GM12878 (cell line): ENCODE measurements around the gene FOXK2. TPM values are rescaled to one million over a fixed set of nuclear protein-coding genes. Genes with fewer than 3 reads are reported as not detected.

Experiments used
- ATAC-seq: fragments of 200-7000 bp; cut with Tn5 transposase; 3 replicates; pipeline ENCODE4 v1.9.1; 2020; ENCODE audit warnings: mild to moderate bottlenecking, moderate library complexity
- BruUV-seq: library from RNA; stranded (reverse); fragments of 400-500 nt; replicated peaks from 2 replicates; lab custom pipeline; 2021; lab: Mats Ljungman, UMichigan
- CTCF ChIA-PET: fragments of 300-600 bp; sonication (Branson Sonifier 250); formaldehyde crosslinking; extraction: SDS; loops from one replicate; lab custom pipeline; 2021; ENCODE audit warnings: inconsistent platforms; lab: Yijun Ruan, JAX
- POLR2A ChIA-PET: fragments of 350-600 bp; formaldehyde crosslinking; extraction: SDS; loops from one replicate; lab custom pipeline; 2021; ENCODE audit warnings: inconsistent platforms; lab: Charles Lee
- RAD21 ChIA-PET: fragments of 300-600 bp; sonication (Branson Sonifier 250); formaldehyde crosslinking; loops from one replicate; lab custom pipeline; 2023; ENCODE audit warnings: antibody characterized with exemption; ENCODE audit not compliant: unreplicated experiment; lab: Charles Lee
- SMC1A ChIA-PET: fragments of 300-600 bp; sonication (Branson Sonifier 250); formaldehyde crosslinking; loops from one replicate; lab custom pipeline; 2023; ENCODE audit not compliant: unreplicated experiment, uncharacterized antibody; lab: Charles Lee
- DNase-seq: peaks from one replicate; pipeline ENCODE4 v3.0.0-alpha.2; 2011; ENCODE audit warnings: low read depth, low spot score
- FAIRE-seq: peaks from 3 replicates; lab custom pipeline; 2011; peaks lifted over from hg19 to GRCh38; lab: Jason Lieb, UNC
- H2AFZ ChIP-seq: 2 replicates; pipeline ENCODE4 v1.6.0; 2011; ENCODE audit warnings: low read depth, low read length, control low read depth; ENCODE audit not compliant: control insufficient read depth
- H3K27ac ChIP-seq: 2 replicates; pipeline ENCODE4 v1.5.1; 2011; ENCODE audit warnings: control low read depth; ENCODE audit not compliant: control insufficient read depth, insufficient read depth
- H3K27me3 ChIP-seq, 2 experiments: replicated peaks in 1 of 2; 2 replicates each; pipeline versions ENCODE4 v1.6.0 to v1.6.1; 2011; ENCODE audit warnings: low read length in 1 of 2; ENCODE audit not compliant: control insufficient read depth in 2 of 2, insufficient read depth in 2 of 2
- H3K36me3 ChIP-seq, 2 experiments: 2 replicates each; pipeline ENCODE4 v1.5.1; 2011; ENCODE audit warnings: low read length in 1 of 2; ENCODE audit not compliant: control insufficient read depth in 2 of 2, insufficient read depth in 2 of 2
- H3K4me1 ChIP-seq: 2 replicates; pipeline ENCODE4 v1.6.1; 2011; ENCODE audit warnings: mild to moderate bottlenecking, low read length, moderate library complexity, mixed read lengths; ENCODE audit not compliant: control insufficient read depth, insufficient read depth
- H3K4me2 ChIP-seq: 2 replicates; pipeline ENCODE4 v1.6.0; 2011; ENCODE audit warnings: control low read depth; ENCODE audit not compliant: control insufficient read depth, insufficient read depth
- H3K4me3 ChIP-seq: fragments of 200-600 bp; sonication (generic); 2 replicates; pipeline ENCODE4 v1.5.1; 2016
- H3K79me2 ChIP-seq: 2 replicates; pipeline ENCODE4 v1.6.0; 2011; ENCODE audit warnings: low read length; ENCODE audit not compliant: control insufficient read depth, insufficient read depth
- H3K9ac ChIP-seq: 2 replicates; pipeline ENCODE4 v1.8.0; 2011; ENCODE audit warnings: low read length, control low read depth, mixed read lengths; ENCODE audit not compliant: control insufficient read depth, insufficient read depth
- H3K9me3 ChIP-seq: replicated peaks from 3 replicates; pipeline ENCODE4 v1.5.1; 2011; ENCODE audit warnings: mild to moderate bottlenecking, low read length; ENCODE audit not compliant: control insufficient read depth, insufficient read depth
- H4K20me1 ChIP-seq: 2 replicates; pipeline ENCODE4 v1.6.0; 2011; ENCODE audit not compliant: control insufficient read depth, insufficient read depth
- CBFB ChIP-seq: IDR thresholded peaks from 2 replicates; pipeline ENCODE4 v1.6.1; 2016; ENCODE audit warnings: antibody characterized with exemption, low read depth
- CBX3 ChIP-seq: fragments of 200-600 bp; sonication (generic); IDR thresholded peaks from 2 replicates; pipeline ENCODE4 v1.6.1; 2016; ENCODE audit warnings: low read depth, borderline replicate concordance
- ETV6 ChIP-seq, 2 experiments: fragments of 450-650 bp in 1 of 2; IDR thresholded peaks in 1 of 2; conservative IDR thresholded peaks in 1 of 2; 2 replicates each; pipeline ENCODE4 v1.6.1; 2014; ENCODE audit warnings: antibody characterized with exemption in 1 of 2, borderline replicate concordance in 1 of 2, low read depth in 1 of 2, mild to moderate bottlenecking in 1 of 2, moderate library complexity in 1 of 2
- FOXK2 ChIP-seq: fragments of 450-650 bp; IDR thresholded peaks from 2 replicates; pipeline ENCODE4 v1.6.1; 2017; ENCODE audit warnings: mild to moderate bottlenecking, moderate library complexity
- IRF4 ChIP-seq: IDR thresholded peaks from 2 replicates; pipeline ENCODE4 v1.6.1; 2011; ENCODE audit warnings: low read depth, low read length
- NFXL1 ChIP-seq: fragments of 450-650 bp; IDR thresholded peaks from 2 replicates; pipeline ENCODE4 v1.6.1; 2017; ENCODE audit warnings: antibody characterized with exemption, mild to moderate bottlenecking, borderline replicate concordance
- NFYB ChIP-seq: IDR thresholded peaks from 2 replicates; pipeline ENCODE4 v1.6.1; 2011; ENCODE audit warnings: low read depth, mild to moderate bottlenecking, low read length, improper control_type of control experiment, moderate library complexity; ENCODE audit not compliant: insufficient read depth
- POLR2AphosphoS2 ChIP-seq: IDR thresholded peaks from 2 replicates; pipeline ENCODE4 v1.6.1; 2011; ENCODE audit warnings: low read depth, mild to moderate bottlenecking, low read length, improper control_type of control experiment, moderate library complexity
- SUPT20H ChIP-seq: IDR thresholded peaks from 2 replicates; pipeline ENCODE4 v1.6.1; 2011; ENCODE audit warnings: low read depth, mild to moderate bottlenecking, low read length, moderate library complexity, borderline replicate concordance; ENCODE audit not compliant: control insufficient read depth
- ZNF217 ChIP-seq: fragments of 450-650 bp; IDR thresholded peaks from 2 replicates; pipeline ENCODE4 v1.6.1; 2017; ENCODE audit warnings: antibody characterized with exemption, mild to moderate bottlenecking
- WGBS: methylation state at CpG from one replicate; pipeline ENCODE4 v1.1.6; 2016; ENCODE audit warnings: low lambda C conversion rate; ENCODE audit not compliant: insufficient replicate concordance, insufficient coverage; ENCODE audit errors: missing lambda C conversion rate; 5-methylcytosine and 5-hydroxymethylcytosine counted together
- in situ Hi-C: fragments of 300-500 bp; cut with MboI; formaldehyde crosslinking; loops from 9 replicates; pipeline ENCODE4 v1.14.3; 2018; ENCODE audit warnings: mixed read lengths
- intact Hi-C: fragments of 100-400 bp; cut with micrococcal nuclease; formaldehyde crosslinking; loops from one replicate; pipeline ENCODE4 v1.14.2; 2022; ENCODE audit not compliant: unreplicated experiment
- polyA plus RNA-seq, 11 experiments: library from polyadenylated mRNA; depleted of rRNA in 4 of 11; unstranded in 6 of 11; stranded (reverse) in 5 of 11; fragments of >200 nt; fragmentation: Nextera tagmentation in 4 of 11; fragmentation: Illumina TruSeq in 1 of 11; extraction: Ambion mirVana in 4 of 11; extraction: Trizol in 1 of 11; gene quantifications; 1 replicate in 1 of 11; 2 replicates in 10 of 11; pipeline versions ENCODE4 v1.2.1 to v1.2.3, GENCODE V29; 2011 to 2016; ENCODE audit warnings: inconsistent platforms in 2 of 11, missing spikeins in 2 of 11, low read depth in 1 of 11
- total RNA-seq, 4 experiments: library from RNA; depleted of rRNA in 3 of 4; stranded (reverse); fragments of >200 nt in 3 of 4; fragmentation: Illumina TruSeq in 1 of 4; extraction: Trizol in 1 of 4; gene quantifications; 2 replicates each; pipeline versions ENCODE4 v1.2.1 to v1.2.3, GENCODE V29; 2013 to 2021
- TF ChIP-seq, protein P1 (sequence below): IDR thresholded peaks from 2 replicates; pipeline ENCODE4 v1.6.1; 2011; ENCODE audit warnings: borderline replicate concordance, low read depth, mild to moderate bottlenecking, moderate library complexity, mixed read lengths, low read length; ENCODE audit not compliant: insufficient read depth; ENCODE audit errors: extremely low read length
- TF ChIP-seq, protein P2 (sequence below): fragments of 450-650 bp; IDR thresholded peaks from 2 replicates; pipeline ENCODE4 v1.6.1; 2018; ENCODE audit warnings: mild to moderate bottlenecking, low read depth, moderate library complexity; ENCODE audit not compliant: partially characterized antibody

Gene FOXK2
- total and polyA plus RNA-seq, 10 of the 15 experiments (the other 5 are each of a cell fraction or from before 2014, with no cell fraction given): 2.4 to 56.8 (median 34.4) TPM

GRCh38 chr17:82613283-82614094 lies 94.0 kb downstream of the FOXK2 start:
- H3K27ac ChIP-seq: no peak overlapping the region
- H3K9ac ChIP-seq: no peak overlapping the region
- DNase-seq (no peak), ATAC-seq (peak; percentile 38; the same call in 2 of the 3 replicates), FAIRE-seq (no peak)
- BruUV-seq: no TSS peak
- no peaks in the 10 kb centered on the region for H3K9me3 ChIP-seq
- no peaks in the 10 kb centered on the region for H3K27me3 ChIP-seq
- no peak for TF ChIP-seq IRF4
- ChIA-PET RAD21 (no interaction called here), CTCF (no interaction called here), POLR2A (no interaction called here), SMC1A (no interaction called here)
- in situ Hi-C loops (no loop called here), intact Hi-C loops (no loop called here)
- H3K36me3 ChIP-seq: peaks cover under 1 to 13% of the 10 kb centered on the region in 2 experiments
- 94% methylated on average over 37 of the region's 37 CpGs for WGBS
- no peaks in the 10 kb centered on the region for H4K20me1 ChIP-seq
- no peak overlapping the region for H2AFZ ChIP-seq
- no peaks in the 10 kb centered on the region for H3K79me2 ChIP-seq
- H3K4me1 ChIP-seq: no peaks in the 10 kb centered on the region
- H3K4me2 ChIP-seq: no peak overlapping the region
- no peak overlapping the region for H3K4me3 ChIP-seq

DNA sequence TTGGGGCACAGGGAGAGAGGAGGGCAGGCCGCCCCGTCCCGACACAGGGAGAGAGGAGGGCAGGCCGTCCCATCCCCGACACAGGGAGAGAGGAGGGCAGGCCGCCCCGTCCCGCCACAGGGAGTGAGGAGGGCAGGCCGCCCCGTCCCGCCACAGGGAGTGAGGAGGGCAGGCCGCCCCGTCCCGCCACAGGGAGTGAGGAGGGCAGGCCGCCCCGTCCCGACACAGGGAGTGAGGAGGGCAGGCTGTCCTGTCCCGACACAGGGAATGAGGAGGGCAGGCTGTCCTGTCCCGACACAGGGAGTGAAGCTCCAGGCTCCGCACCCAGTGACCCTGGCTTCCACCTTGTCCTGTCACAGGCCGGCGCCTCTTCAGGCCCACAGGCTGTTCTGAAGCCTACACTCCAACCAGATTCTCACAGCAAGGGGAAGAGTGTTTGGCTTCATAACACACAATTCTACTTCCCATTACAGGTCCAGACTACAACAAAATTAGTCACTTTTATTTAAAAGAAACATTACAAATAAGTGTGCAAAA lies 94.6 kb downstream of the FOXK2 start:
- ChIA-PET RAD21 (no interaction called here), POLR2A (no interaction called here), CTCF (no interaction called here), SMC1A (no interaction called here)
- Histone ChIP-seq H3K79me2 (no peaks in the 10 kb centered on the region), H4K20me1 (no peaks in the 10 kb centered on the region), H3K9me3 (no peaks in the 10 kb centered on the region), H3K27ac (no peak overlapping the region), H3K36me3 (peaks cover 5 to 14% of the 10 kb centered on the region in 2 experiments), H3K4me3 (no peak overlapping the region), H3K4me1 (no peaks in the 10 kb centered on the region), H3K9ac (no peak overlapping the region), H3K27me3 (no peaks in the 10 kb centered on the region), H2AFZ (no peak overlapping the region), H3K4me2 (no peak overlapping the region)
- BruUV-seq: no TSS peak
- 71% methylated on average over 4 of the region's 22 CpGs for WGBS
- in situ Hi-C loops: no loop called here
- ATAC-seq: no peak
- intact Hi-C loops: no loop called here
- no peak for FAIRE-seq
- no peak for DNase-seq
- TF ChIP-seq ETV6 (conservative IDR thresholded peaks at IDR 0.05 in 1 of 2, IDR thresholded peaks at IDR 0.05 in 1 of 2; ENCODE audit: borderline replicate concordance in 1 of 2, low read depth in 1 of 2) (no peak), NFYB (no peak), SUPT20H (no peak), CBFB (no peak), ZNF217 (no peak), POLR2AphosphoS2 (no peak), CBX3 (no peak), FOXK2 (no peak), NFXL1 (no peak)
- TF ChIP-seq, protein P1, sequence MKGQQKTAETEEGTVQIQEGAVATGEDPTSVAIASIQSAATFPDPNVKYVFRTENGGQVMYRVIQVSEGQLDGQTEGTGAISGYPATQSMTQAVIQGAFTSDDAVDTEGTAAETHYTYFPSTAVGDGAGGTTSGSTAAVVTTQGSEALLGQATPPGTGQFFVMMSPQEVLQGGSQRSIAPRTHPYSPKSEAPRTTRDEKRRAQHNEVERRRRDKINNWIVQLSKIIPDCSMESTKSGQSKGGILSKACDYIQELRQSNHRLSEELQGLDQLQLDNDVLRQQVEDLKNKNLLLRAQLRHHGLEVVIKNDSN: no peak
- TF ChIP-seq, protein P2, sequence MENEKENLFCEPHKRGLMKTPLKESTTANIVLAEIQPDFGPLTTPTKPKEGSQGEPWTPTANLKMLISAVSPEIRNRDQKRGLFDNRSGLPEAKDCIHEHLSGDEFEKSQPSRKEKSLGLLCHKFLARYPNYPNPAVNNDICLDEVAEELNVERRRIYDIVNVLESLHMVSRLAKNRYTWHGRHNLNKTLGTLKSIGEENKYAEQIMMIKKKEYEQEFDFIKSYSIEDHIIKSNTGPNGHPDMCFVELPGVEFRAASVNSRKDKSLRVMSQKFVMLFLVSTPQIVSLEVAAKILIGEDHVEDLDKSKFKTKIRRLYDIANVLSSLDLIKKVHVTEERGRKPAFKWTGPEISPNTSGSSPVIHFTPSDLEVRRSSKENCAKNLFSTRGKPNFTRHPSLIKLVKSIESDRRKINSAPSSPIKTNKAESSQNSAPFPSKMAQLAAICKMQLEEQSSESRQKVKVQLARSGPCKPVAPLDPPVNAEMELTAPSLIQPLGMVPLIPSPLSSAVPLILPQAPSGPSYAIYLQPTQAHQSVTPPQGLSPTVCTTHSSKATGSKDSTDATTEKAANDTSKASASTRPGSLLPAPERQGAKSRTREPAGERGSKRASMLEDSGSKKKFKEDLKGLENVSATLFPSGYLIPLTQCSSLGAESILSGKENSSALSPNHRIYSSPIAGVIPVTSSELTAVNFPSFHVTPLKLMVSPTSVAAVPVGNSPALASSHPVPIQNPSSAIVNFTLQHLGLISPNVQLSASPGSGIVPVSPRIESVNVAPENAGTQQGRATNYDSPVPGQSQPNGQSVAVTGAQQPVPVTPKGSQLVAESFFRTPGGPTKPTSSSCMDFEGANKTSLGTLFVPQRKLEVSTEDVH: no peak
